Posterior cingulate gyrus (tissue), 11 donors: ENCODE measurements around the gene ALG1L2.
A peak's percentile ranks its signal among the peaks of the same experiment; 100 is the strongest.
"Not testable (repeated sequence)": the region's sequence is repeated elsewhere in the genome, so short reads cannot be mapped to it uniquely, and the experiment has no call there.

Source experiments
- DNase-seq, 10 donors: peaks; one replicate each; pipeline versions ENCODE4 v3.0.0 to v3.0.0-alpha.2; 2020 to 2021; ENCODE audit warnings: mixed read lengths in 3 of 10
- intact Hi-C: fragments of 100-400 bp; cut with DNase I; formaldehyde crosslinking; loops from one replicate; pipeline ENCODE4 v1.15.1; 2023

The ALG1L2 gene

DNA sequence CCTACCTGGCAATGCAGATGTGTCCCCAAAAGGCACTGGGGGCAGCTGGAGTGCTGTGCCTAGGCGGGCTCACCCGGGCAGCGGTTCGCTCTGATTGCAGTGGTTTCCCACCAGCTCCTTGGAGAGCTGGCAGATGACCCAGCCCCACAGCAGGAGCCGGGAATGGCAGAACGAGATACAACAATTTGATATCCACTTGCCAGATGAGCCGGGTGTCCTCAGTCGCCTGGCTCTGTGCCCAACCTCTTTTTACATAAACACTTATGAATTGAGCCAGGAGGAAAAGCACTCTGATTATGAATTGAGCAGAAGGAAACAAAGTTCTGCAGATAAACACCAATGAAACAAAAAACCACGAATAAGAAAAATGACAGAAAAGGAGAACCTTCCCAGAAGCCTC, 38.2 kb downstream of the ALG1L2 start:
- peak in 1 of 10 donors; percentile 23 for DNase-seq

DNA sequence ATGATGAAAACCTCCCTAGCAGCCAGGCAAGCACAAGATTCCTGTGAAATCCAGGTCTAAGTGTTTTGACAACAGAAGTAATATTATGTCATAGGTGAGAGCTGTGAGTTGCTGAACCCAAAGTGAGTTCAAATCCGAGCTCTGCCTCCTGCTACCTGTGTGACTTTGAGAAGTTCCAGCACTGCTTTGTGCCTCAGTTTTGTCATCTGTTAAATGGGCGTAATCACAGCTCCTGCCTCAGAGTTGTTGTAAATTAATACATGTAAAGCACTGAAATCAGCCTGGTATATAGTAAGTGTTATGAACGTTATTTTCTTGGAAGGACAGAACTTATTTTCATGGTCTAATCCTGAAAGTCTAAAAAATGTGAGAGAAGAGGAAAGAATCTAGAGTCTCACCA, 38.7 kb downstream of the ALG1L2 start:
- intact Hi-C loops, DNase-seq: not testable (repeated sequence)

More for the DNA sequence above, 38.2 kb downstream of the ALG1L2 start:
- intact Hi-C loops = not testable (repeated sequence)

DNA sequence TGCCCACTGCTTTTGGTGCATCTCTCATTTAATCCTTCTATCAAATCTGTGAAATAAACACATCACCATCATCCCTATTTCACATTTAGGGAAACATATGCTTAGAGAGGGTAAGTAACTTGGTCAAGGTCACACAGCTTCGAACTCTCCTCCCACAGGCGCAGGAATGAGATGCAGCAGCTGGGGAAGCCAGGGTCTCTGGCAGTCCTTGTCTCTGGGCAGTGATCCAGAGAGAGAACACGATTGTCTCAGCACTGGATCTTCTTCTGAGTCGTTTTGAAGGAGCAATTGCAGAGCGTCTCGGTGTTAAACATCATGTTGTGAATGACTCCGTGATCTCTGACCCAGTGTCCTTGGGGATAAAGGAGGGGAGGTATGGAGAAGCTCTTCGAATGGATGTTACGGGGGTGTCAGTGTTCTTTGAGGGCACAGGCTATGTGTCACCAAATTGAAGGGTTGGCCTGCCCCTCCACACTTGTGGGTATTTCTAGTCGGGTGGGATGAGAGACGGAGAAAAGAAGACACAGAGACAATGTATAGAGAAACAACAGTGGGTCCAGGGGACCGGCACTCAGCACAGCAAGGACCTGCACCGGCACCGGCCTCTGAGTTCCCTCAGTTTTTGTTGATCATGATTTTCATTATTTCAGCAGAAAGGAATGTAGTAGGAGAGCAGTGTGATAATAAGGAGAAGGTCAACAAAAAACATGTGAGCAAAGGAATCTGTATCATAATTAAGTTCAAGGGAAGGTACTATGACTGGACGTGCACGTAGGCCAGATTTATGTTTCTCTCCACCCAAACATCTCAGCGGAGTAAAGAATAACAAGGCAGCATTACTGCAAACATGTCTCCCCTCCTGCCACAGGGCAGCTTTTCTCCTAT, 41.5 kb downstream of the ALG1L2 start:
- intact Hi-C loops, DNase-seq: not testable (repeated sequence)

DNA sequence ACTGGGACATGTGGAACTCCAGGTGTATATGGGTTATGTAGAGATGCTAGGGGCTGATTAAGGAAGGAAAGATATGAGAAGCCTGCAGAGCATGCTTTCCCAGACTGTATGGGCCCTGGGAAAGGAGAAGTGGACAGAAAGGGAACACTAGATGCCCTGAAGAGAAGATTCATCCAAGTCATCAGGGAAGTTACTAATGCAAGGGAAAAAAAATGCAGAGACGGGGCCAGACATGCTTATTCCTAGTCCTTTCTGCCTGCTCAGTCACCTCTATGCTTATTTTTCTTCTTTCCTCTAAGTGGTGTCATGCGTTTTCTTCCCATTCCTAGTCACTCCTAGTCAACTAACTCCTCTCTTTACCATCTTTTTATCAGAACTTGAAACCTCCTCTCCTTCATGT, 43.8 kb downstream of the ALG1L2 start:
- intact Hi-C loops, DNase-seq: not testable (repeated sequence)

DNA sequence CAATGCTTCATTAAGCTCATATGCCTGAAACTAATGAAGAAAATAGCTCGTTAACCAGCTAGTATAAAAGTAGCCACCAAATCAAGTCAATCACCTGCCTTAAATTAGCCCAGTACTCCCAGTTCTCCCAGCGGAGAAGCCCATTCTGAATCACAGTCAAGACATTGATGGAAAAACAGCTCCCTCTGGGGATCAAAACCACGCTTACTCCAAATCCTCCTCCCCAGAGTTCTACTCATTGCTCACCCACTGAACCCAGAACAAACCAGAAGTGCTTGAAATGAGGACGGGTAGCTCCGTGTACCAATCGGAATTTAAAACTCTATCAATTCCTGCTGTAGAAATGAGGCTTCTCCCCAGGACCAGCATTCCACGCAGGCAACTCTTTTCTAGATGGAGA, 54.7 kb downstream of the ALG1L2 start:
- intact Hi-C loops, DNase-seq: not testable (repeated sequence)

DNA sequence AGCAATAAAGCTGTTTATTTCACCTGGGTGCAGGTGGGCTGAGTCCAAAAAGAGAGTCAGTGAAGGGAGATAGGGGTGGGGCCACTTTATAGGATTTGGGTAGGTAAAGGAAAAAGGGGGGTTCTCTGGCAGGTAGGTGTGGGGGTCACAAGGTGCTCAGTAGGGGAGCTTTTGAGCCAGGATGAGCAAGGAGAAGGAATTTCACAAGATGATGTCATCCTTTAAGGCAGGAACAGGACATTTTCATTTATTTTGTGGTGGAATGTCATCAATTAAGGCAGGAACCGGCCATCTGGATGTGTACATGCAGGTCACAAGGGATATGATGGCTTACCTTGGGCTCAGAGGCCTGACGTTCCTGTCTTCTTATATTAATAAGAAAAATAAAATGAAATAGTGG, 56.1 kb downstream of the ALG1L2 start:
- intact Hi-C loops, DNase-seq: not testable (repeated sequence)

DNA sequence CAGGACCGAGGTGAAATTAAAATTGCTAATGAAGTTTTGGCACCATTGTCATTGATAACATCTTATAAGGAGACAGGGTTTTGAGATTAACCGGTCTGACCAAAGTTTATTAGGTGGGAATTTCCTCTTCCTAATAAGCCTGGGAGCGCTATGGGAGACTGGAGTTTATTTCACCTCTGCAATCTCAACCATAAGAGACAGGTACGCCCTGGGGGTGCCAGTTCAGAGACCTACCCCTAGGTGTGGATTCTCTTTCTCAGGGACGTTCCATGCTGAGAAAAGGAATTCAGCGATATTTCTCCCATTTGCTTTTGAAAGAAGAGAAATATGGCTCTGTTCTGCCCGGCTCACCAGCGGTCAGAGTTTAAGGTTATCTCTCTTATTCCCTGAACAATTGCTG, 57.4 kb downstream of the ALG1L2 start:
- DNase-seq, intact Hi-C loops: not testable (repeated sequence)

DNA sequence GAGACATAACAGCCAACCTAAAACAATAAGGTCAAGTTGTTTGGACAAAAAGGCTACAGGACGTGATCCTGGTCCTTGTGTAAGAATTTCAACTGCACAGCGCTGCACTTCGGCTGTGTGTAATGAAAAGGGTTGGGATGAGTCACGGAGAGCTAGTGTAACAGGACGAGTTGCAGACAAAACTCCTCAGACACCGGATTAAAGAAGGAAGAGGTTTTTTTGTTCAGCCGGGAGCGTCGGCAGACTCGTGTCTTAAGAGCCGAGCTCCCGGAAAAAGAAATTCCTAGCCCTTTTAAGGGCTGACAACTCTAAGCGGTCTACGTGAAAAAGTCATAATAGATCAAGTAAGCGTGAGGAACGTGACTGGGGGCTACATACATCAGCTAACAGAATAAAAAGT, 59.1 kb downstream of the ALG1L2 start:
- intact Hi-C loops = not testable (repeated sequence)

DNA sequence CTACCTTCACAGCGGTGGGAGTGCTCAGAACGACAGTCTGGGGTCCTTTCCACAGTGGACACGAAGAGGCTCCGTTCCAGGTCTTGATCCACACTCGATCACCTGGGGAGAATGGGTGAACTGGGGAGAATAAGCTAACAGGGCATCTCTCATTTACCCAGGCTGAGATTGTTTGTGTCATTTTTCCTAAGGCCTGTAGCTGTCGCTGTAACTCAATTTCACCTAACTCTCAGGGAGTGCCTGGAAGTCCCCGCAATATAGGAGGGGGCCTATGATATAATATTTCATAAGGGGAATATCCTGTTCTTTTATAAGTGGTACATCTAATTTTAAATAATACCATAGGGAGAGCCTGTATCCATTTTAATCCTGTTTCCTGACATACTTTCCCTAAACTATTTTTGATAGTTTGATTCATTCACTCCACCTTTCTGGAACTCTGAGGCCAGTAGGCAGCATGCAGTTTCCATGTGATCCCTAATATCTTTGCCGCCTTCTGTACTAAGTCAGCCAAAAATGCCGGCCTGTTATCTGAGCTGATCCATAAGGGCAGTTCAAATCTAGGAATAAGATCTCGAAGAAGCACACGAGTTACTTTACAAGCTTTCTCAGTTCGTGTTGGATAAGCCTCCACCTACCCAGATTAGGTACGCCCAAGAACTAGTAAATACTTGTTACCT, 62.2 kb downstream of the ALG1L2 start:
- DNase-seq, intact Hi-C loops: not testable (repeated sequence)

More for the DNA sequence above, 59.1 kb downstream of the ALG1L2 start:
- DNase-seq = not testable (repeated sequence)

DNA sequence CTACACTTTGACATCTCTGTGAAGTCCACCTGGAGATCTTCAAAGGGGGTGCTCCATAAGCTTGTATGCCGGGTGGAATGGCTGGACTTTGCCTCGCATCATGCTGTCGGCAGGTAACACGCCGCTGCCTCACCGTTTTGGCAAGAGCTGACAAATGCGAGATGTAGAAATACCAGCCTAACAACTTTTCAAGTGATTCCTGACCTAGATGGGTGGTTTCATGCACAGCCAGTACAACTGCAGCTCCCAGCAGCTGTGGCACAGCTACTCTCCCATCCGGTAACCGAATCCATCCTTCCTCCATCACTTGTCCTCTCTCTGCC, 62.7 kb downstream of the ALG1L2 start:
- not testable (repeated sequence) for DNase-seq

DNA sequence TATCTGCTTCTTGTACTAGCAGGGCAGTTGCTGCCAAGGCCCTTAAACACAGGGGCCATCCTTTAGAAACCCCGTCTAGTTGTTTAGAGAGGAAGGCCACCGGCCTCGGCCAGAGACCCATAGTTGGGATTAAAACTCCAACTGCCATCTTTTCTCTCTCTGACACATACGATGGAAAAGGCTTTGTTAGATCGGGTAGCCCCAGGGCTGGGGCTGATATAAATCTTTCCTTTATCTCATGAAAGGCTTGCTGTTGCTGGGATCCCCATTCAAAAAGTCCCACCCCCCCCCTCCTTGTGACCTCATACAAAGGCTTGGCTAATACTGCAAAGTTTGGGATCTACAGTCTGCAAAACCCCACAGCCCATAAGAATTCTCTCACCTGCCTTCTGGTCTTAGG, 63.8 kb downstream of the ALG1L2 start:
- intact Hi-C loops, DNase-seq: not testable (repeated sequence)

More for the DNA sequence above, 62.7 kb downstream of the ALG1L2 start:
- intact Hi-C loops = not testable (repeated sequence)

DNA sequence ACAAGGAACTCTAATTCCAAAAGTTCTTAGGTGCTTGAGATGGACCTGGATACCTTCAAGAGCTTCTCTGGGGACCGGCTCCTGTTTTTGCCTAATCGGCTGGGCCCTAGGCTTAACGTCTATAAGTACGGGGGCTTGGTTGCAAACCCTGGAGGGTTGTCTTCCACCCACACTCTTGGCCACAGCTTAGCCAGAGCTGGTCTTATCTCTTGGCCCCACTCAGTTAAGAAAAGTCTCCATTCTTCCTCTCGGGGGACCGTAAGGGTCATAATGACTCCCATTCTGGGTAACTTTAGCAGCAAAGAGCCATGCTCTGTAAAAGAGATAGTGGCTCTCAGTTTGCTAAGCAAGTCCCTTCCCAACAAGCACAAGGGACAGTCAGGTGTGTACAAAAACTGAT, 64.8 kb downstream of the ALG1L2 start:
- DNase-seq, intact Hi-C loops: not testable (repeated sequence)
